Stimulated activated naive CD8-positive, alpha-beta T cell treated with anti-CD3 and anti-CD28 coated beads, Interleukin-15, Interleukin-2, amounts not matched to agents 100 ng/mL and 50 ng/mL, for 24 hours (primary cell): ENCODE measurements around the gene PAK5.

Experiments used
- H3K27ac Mint-ChIP-seq: one replicate; pipeline ENCODE4 v1.8.0; 2021; ENCODE audit warnings: mild to moderate bottlenecking, mixed read lengths
- H3K27me3 Mint-ChIP-seq: one replicate; pipeline ENCODE4 v1.8.0; 2021; ENCODE audit warnings: mixed read lengths
- H3K36me3 Mint-ChIP-seq: one replicate; pipeline ENCODE4 v1.8.0; 2021; ENCODE audit warnings: low read depth, mixed read lengths
- H3K4me1 Mint-ChIP-seq: one replicate; pipeline ENCODE4 v1.8.0; 2021; ENCODE audit warnings: low read depth, mixed read lengths
- H3K4me3 Mint-ChIP-seq: one replicate; pipeline ENCODE4 v1.8.0; 2021; ENCODE audit warnings: mild to moderate bottlenecking, mixed read lengths
- H3K9me3 Mint-ChIP-seq: one replicate; pipeline ENCODE4 v1.8.0; 2021; ENCODE audit warnings: mixed read lengths

Gene PAK5

DNA sequence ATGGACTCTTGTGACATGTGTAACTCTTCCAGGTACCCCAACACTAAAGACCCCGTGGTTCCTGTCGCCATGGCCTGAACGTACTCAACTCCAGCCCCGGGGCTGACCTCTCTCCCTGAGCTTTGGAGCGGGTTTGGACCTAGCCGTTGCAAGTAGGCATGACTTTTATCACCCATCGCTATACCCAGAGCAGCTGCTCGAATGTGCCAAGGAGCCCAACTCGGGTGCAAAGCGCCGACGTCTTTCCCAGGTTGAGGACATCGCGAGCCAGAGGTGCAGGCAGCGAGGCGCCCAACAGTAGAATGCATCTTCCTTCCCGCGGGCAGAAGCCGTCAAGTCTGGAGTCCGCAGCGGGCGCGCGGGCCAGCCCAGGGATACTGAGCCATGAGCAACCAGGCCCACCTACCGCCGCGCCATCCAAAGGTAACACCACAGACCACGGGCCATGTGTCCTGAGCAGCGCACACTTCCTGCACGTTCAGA is 330.1 kb downstream of the PAK5 start:
- peaks cover 54% of the 10 kb centered on the region for H3K27me3 Mint-ChIP-seq
- H3K4me3 Mint-ChIP-seq, result no peak overlapping the region
- no peak overlapping the region for H3K27ac Mint-ChIP-seq
- H3K9me3 Mint-ChIP-seq, result no peaks in the 10 kb centered on the region
- H3K4me1 Mint-ChIP-seq, result no peaks in the 10 kb centered on the region
- H3K36me3 Mint-ChIP-seq, result no peaks in the 10 kb centered on the region

DNA sequence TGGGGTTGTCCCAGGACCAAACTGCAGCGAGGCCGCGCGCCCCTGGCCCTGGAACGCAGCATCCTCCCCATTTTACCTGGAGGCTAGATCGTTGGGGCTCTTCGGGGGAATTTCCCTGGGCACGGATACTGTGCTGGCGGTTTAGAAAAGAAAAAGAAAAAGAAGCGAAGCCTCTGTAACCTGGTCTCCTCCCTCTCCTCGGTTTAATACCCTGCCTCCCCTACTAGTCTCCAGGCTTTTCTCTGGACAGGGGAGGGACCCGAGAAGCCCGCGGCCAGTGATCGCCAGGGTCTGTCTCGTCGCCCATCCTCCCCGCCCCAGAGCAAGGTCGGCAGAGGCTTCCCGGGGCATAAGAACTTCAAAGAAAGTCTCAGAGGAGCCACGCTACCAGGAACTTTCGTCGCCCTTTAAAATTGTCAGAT is 330.6 kb downstream of the PAK5 start:
- Mint-ChIP-seq H3K27ac (no peak overlapping the region), H3K4me1 (no peaks in the 10 kb centered on the region), H3K36me3 (no peaks in the 10 kb centered on the region), H3K27me3 (peaks cover 53% of the 10 kb centered on the region), H3K9me3 (no peaks in the 10 kb centered on the region), H3K4me3 (no peak overlapping the region)

DNA sequence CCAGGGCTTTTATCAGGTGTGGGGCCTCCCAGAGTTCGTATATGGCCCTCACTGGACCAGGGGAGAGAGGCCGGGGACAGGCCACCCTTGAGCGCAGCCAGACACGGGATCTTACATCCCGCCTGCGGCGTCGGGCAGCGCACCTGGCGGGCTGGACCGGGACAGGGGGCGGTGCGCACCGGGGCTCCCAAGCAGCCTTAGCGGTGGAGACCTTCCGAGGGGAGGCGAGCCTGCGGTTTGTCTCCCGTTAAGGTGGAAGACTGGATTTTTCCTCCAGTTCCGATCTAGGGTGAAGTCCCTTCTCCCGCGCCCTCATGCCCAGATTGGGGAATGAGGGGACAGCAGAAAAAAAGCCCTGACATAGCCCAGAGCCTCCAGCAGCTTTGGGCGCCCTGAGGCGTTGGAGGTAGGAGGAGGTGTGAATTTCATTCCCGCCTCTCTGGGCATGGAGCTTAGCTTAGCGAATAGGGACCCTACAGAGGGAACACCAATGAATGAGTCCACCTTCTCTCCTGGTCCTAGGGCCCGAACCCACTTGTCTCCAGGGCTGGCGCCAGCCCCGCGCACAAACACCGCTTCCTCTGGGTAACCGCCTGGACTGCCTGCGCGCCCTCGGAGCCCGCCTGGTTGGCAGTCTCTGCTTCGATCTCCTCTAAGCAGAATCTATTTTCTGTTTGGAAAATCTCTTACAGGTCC is 331.2 kb downstream of the PAK5 start:
- no peak overlapping the region for H3K27ac Mint-ChIP-seq
- H3K36me3 Mint-ChIP-seq, result no peaks in the 10 kb centered on the region
- no peak overlapping the region for H3K4me3 Mint-ChIP-seq
- H3K27me3 Mint-ChIP-seq, result peaks cover 52% of the 10 kb centered on the region
- H3K4me1 Mint-ChIP-seq, result no peaks in the 10 kb centered on the region
- H3K9me3 Mint-ChIP-seq, result no peaks in the 10 kb centered on the region

- peaks cover 45% of the 10 kb centered on the region for H3K27me3 Mint-ChIP-seq
- H3K9me3 Mint-ChIP-seq, result no peaks in the 10 kb centered on the region
- H3K4me3 Mint-ChIP-seq, result no peak overlapping the region
- no peak overlapping the region for H3K27ac Mint-ChIP-seq
- H3K36me3 Mint-ChIP-seq, result no peaks in the 10 kb centered on the region
- H3K4me1 Mint-ChIP-seq, result no peaks in the 10 kb centered on the region
Observed at GRCh38 chr20:9506964-9507369, 331.9 kb downstream of the PAK5 start.

- no peaks in the 10 kb centered on the region for H3K36me3 Mint-ChIP-seq
- no peaks in the 10 kb centered on the region for H3K9me3 Mint-ChIP-seq
- H3K27ac Mint-ChIP-seq, result no peak overlapping the region
- H3K4me3 Mint-ChIP-seq, result no peak overlapping the region
- H3K4me1 Mint-ChIP-seq, result no peaks in the 10 kb centered on the region
- peaks cover 40% of the 10 kb centered on the region for H3K27me3 Mint-ChIP-seq
Observed at GRCh38 chr20:9506280-9506821, 332.5 kb downstream of the PAK5 start.

GRCh38 chr20:9503526-9504245 is 335.2 kb downstream of the PAK5 start:
- no peak overlapping the region for H3K4me3 Mint-ChIP-seq
- H3K27ac Mint-ChIP-seq, result no peak overlapping the region

GRCh38 chr20:9501473-9501872 is 337.4 kb downstream of the PAK5 start:
- Mint-ChIP-seq H3K9me3 (no peaks in the 10 kb centered on the region), H3K4me1 (no peaks in the 10 kb centered on the region), H3K36me3 (no peaks in the 10 kb centered on the region), H3K27ac (no peak overlapping the region), H3K4me3 (no peak overlapping the region), H3K27me3 (peaks cover 10% of the 10 kb centered on the region)

More at GRCh38 chr20:9503526-9504245, 335.2 kb downstream of the PAK5 start:
- peaks cover 19% of the 10 kb centered on the region for H3K27me3 Mint-ChIP-seq
- H3K9me3 Mint-ChIP-seq, result no peaks in the 10 kb centered on the region
- H3K4me1 Mint-ChIP-seq, result no peaks in the 10 kb centered on the region
- no peaks in the 10 kb centered on the region for H3K36me3 Mint-ChIP-seq

DNA sequence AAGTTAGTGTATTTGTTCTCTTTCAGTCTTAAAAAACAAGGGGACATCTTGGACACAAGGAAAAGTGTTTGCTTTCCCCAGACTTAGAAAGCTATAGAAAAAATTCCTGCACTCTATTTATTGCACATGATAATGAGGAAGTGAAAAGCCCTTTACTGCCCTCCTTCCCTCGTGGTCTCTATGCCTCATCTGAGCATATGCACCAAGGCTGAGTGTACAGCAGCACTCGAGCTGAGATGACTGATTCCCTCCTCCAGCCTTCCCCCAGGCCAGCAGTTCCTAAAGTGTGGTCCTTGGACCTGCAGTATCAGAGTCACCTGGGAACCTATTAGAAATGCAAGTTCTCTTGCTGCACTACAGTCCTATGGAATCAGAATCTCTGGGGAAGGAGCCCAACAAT is 338.8 kb downstream of the PAK5 start:
- Mint-ChIP-seq H3K9me3 (no peaks in the 10 kb centered on the region), H3K27ac (no peak overlapping the region), H3K27me3 (peaks cover 3% of the 10 kb centered on the region), H3K36me3 (no peaks in the 10 kb centered on the region), H3K4me3 (no peak overlapping the region), H3K4me1 (no peaks in the 10 kb centered on the region)

DNA sequence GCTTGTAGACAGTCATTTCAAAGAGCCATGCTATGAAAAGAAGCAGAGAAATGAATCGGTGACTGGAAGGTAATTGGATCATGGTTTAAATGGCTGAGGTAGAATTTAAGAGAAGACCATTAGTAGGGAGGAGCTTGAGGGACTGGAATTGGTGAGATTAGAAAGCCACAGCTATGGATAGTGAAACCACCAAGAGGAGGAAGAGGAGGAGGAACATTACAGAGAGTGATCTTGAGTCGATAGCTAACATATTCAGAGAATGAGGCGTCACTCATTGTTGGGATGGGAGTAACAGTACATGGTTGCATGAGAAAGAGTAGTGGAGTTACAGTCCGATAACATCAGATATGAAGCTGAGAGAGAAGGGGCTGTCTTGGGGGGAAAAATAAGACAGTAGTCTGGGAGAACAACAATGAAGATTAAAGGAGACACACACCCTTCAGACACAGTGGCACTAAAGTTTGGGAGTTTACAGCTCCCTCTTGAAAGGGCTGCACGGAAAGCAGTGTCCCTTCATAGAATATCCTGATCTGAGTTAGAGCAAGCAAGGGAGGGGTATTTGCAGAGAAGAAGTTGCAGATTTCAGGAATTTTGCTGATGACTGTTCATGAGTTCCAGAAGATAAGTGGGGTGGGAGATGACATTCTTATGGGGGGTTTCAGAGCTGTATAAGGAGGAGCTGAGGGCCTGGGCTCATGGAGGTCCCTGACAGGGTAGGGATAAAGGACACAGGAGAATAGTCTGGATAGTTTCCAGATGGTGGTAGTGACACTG is 339.6 kb downstream of the PAK5 start:
- H3K27ac Mint-ChIP-seq, result no peak overlapping the region
- H3K9me3 Mint-ChIP-seq, result peaks cover 7% of the 10 kb centered on the region
- no peaks in the 10 kb centered on the region for H3K27me3 Mint-ChIP-seq
- no peaks in the 10 kb centered on the region for H3K36me3 Mint-ChIP-seq
- no peak overlapping the region for H3K4me3 Mint-ChIP-seq
- no peaks in the 10 kb centered on the region for H3K4me1 Mint-ChIP-seq

DNA sequence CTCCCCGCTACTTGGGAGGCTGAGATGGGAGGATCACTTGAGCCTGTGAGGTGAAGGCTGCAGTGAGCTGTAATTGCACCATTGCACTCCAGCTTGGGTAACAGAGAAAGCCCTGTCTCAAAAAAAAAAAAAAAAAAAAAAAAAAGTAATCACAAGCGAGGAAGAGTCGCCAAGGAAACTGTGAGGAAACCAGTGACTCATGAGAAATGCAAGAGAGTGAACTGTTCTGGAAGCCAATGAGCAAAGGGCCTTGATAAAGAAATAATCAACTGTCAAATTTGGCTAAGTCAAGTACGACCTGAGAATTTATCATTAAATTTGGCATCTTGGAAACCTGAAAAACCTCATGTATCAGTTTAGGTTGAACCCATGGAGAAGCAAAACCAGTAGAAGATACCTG is 340.6 kb downstream of the PAK5 start:
- H3K4me3 Mint-ChIP-seq, result no peak overlapping the region
- no peak overlapping the region for H3K27ac Mint-ChIP-seq
- H3K36me3 Mint-ChIP-seq, result no peaks in the 10 kb centered on the region
- H3K27me3 Mint-ChIP-seq, result no peaks in the 10 kb centered on the region
- peaks cover 8% of the 10 kb centered on the region for H3K9me3 Mint-ChIP-seq
- no peaks in the 10 kb centered on the region for H3K4me1 Mint-ChIP-seq

GRCh38 chr20:9496155-9496554 is 342.7 kb downstream of the PAK5 start:
- H3K27me3 Mint-ChIP-seq, result no peaks in the 10 kb centered on the region
- no peaks in the 10 kb centered on the region for H3K4me1 Mint-ChIP-seq
- H3K9me3 Mint-ChIP-seq, result peaks cover 8% of the 10 kb centered on the region
- H3K27ac Mint-ChIP-seq, result no peak overlapping the region
- H3K36me3 Mint-ChIP-seq, result no peaks in the 10 kb centered on the region
- H3K4me3 Mint-ChIP-seq, result no peak overlapping the region

GRCh38 chr20:9495701-9496100 is 343.2 kb downstream of the PAK5 start:
- Mint-ChIP-seq H3K4me1 (no peaks in the 10 kb centered on the region), H3K27ac (no peak overlapping the region), H3K9me3 (peaks cover 8% of the 10 kb centered on the region), H3K36me3 (no peaks in the 10 kb centered on the region), H3K27me3 (no peaks in the 10 kb centered on the region), H3K4me3 (no peak overlapping the region)

GRCh38 chr20:9493803-9494202 is 345.1 kb downstream of the PAK5 start:
- H3K27ac Mint-ChIP-seq, result no peak overlapping the region
- no peaks in the 10 kb centered on the region for H3K4me1 Mint-ChIP-seq
- no peaks in the 10 kb centered on the region for H3K27me3 Mint-ChIP-seq
- no peaks in the 10 kb centered on the region for H3K36me3 Mint-ChIP-seq
- H3K4me3 Mint-ChIP-seq, result no peak overlapping the region
- H3K9me3 Mint-ChIP-seq, result peaks cover 13% of the 10 kb centered on the region

DNA sequence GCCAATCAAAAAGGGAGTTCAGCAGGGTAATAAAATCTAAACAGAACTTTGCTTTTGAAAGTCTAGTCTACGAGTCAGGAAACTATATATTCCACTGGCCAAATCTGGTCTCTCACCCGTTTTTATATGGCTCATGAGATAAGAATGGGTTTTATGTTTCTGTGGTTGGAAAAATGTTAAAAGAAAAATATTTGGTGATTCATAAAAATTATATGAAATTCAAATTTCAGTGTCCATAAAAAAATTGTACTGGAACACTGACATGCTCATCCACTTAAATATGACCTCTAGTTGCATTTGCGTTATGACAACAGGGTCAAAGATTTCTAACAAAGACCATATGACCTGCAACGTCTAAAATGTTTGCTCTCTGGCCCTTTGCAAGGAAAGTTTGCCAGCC is 346.8 kb downstream of the PAK5 start:
- no peak overlapping the region for H3K27ac Mint-ChIP-seq
- H3K36me3 Mint-ChIP-seq, result no peaks in the 10 kb centered on the region
- no peaks in the 10 kb centered on the region for H3K4me1 Mint-ChIP-seq
- H3K27me3 Mint-ChIP-seq, result no peaks in the 10 kb centered on the region
- no peak overlapping the region for H3K4me3 Mint-ChIP-seq
- H3K9me3 Mint-ChIP-seq, result peaks cover 13% of the 10 kb centered on the region

GRCh38 chr20:9491324-9491723 is 347.6 kb downstream of the PAK5 start:
- no peaks in the 10 kb centered on the region for H3K36me3 Mint-ChIP-seq
- H3K4me3 Mint-ChIP-seq, result no peak overlapping the region
- no peak overlapping the region for H3K27ac Mint-ChIP-seq
- no peaks in the 10 kb centered on the region for H3K27me3 Mint-ChIP-seq
- H3K9me3 Mint-ChIP-seq, result peaks cover 13% of the 10 kb centered on the region
- H3K4me1 Mint-ChIP-seq, result no peaks in the 10 kb centered on the region
